Measurements from ENCODE around the gene DPYD.

DNA sequence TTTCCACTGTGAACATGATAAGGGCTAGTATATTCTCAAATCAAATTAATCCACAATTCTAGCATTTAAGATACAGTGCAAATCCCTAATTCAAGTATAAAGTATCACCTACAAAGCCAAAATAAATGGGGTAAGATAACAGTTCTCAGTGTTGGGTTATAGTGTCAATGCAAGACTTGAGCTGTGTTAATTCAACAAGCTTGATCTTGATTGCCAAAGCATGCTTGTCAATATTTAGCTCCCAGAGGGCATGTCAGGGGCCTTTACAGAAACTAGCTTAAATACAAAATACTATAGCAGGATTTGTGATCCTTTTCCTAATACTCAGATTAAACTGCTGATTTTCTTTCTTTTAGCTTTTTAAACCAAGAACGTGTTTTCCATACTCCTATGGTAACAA lies 658.0 kb downstream of the DPYD start:
- no peak for TF ChIP-seq POLR2A (IDR thresholded peaks at IDR 0.05; ENCODE audit: low read depth, low read length)
- TF ChIP-seq TAF1 (IDR thresholded peaks at IDR 0.05; ENCODE audit: low read depth, low read length) = no peak
- TF ChIP-seq POLR2AphosphoS5 (IDR thresholded peaks at IDR 0.05; ENCODE audit: low read depth, low read length) = no peak
